Measurements from ENCODE around the gene CUEDC1. TPM values are rescaled to one million over a fixed set of nuclear protein-coding genes. Genes with fewer than 3 reads are reported as not detected.

CUEDC1 gene
- 41.9 to 56.1 TPM (median 52.0 TPM) in 5 replicates for total RNA-seq (2022; extraction: Qiagen RNA extraction; ENCODE audit: low read depth)

GRCh38 chr17:57955183-57955931 is at the start of gene CUEDC1:
Gene CUEDC1 (minus strand): TSS chr17:57955412. CDS start chr17:57885564, 69,848 bp downstream.

GRCh38 chr17:57987581-57988300 is 32.5 kb upstream of the CUEDC1 start, which contains the start of gene VEZF1:
Gene VEZF1 (minus strand): TSS chr17:57988254. CDS start chr17:57988111, 143 bp downstream.

GRCh38 chr17:57849874-57850754 is 105.1 kb downstream of the CUEDC1 start, which contains the start of gene MRPS23:
Gene MRPS23 (minus strand): TSS chr17:57850044. CDS start chr17:57850010, 34 bp downstream.

Other genes with a start within 250 kb of the CUEDC1 start
- gene CCDC182, start 210.1 kb downstream of the CUEDC1 start, total RNA-seq (2022; extraction: Qiagen RNA extraction; ENCODE audit: low read depth): not detected in 5 replicates
- 151 to 218 TPM (median 160 TPM) in 5 replicates for gene MRPS23, start 105.4 kb downstream of the CUEDC1 start, total RNA-seq (2022; extraction: Qiagen RNA extraction; ENCODE audit: low read depth)
- 27.2 to 46.6 TPM (median 43.6 TPM) in 5 replicates for gene VEZF1, start 32.8 kb upstream of the CUEDC1 start, total RNA-seq (2022; extraction: Qiagen RNA extraction; ENCODE audit: low read depth)
- 213 to 296 TPM (median 260 TPM) in 5 replicates for gene SRSF1, start 51.8 kb upstream of the CUEDC1 start, total RNA-seq (2022; extraction: Qiagen RNA extraction; ENCODE audit: low read depth)
- 18.9 to 27.2 TPM (median 23.2 TPM) in 5 replicates for gene DYNLL2, start 128.0 kb upstream of the CUEDC1 start, total RNA-seq (2022; extraction: Qiagen RNA extraction; ENCODE audit: low read depth)
- gene OR4D1, start 193.0 kb upstream of the CUEDC1 start, total RNA-seq (2022; extraction: Qiagen RNA extraction; ENCODE audit: low read depth): 0.03 TPM in 1 of 5 replicates, not detected in the others
- gene OR4D2, start 211.6 kb upstream of the CUEDC1 start, total RNA-seq (2022; extraction: Qiagen RNA extraction; ENCODE audit: low read depth): not detected in 5 replicates
- not detected in 5 replicates for gene EPX, start 237.3 kb upstream of the CUEDC1 start, total RNA-seq (2022; extraction: Qiagen RNA extraction; ENCODE audit: low read depth)

All from A549 treated with RU486 at 1 μM for 4 hours (cell line).